ENCODE results near the gene AOC1. TPM values are rescaled to one million over a fixed set of nuclear protein-coding genes. Genes with fewer than 3 reads are reported as not detected.

Gene AOC1
- total RNA-seq, 1 donor from 2014 or later = not detected

- no peak overlapping the region for H3K27ac Mint-ChIP-seq (ENCODE audit: unreplicated experiment)
- peaks cover 3% of the 10 kb centered on the region for H3K9me3 Mint-ChIP-seq
Observed at GRCh38 chr7:150835702-150836280, 16.5 kb upstream of the AOC1 start.

GRCh38 chr7:150838965-150839650, 13.2 kb upstream of the AOC1 start:
- H3K36me3 Mint-ChIP-seq (ENCODE audit: low read depth) = no peaks in the 10 kb centered on the region
- H3K9me3 Mint-ChIP-seq = no peaks in the 10 kb centered on the region
- H3K4me3 Mint-ChIP-seq = no peak overlapping the region
- no peak for DNase-seq (ENCODE audit: low read depth, low spot score)
- H3K4me1 Mint-ChIP-seq = no peaks in the 10 kb centered on the region
- no peaks in the 10 kb centered on the region for H3K27me3 Mint-ChIP-seq (ENCODE audit: low read depth)
- no peak overlapping the region for H3K27ac Mint-ChIP-seq (ENCODE audit: unreplicated experiment)
- no peak for TF ChIP-seq CTCF (conservative IDR thresholded peaks at IDR 0.05)

More at GRCh38 chr7:150835702-150836280, 16.5 kb upstream of the AOC1 start:
- Mint-ChIP-seq H3K4me1 (peaks cover 13% of the 10 kb centered on the region), H3K36me3 (ENCODE audit: low read depth) (no peaks in the 10 kb centered on the region), H3K27me3 (ENCODE audit: low read depth) (no peaks in the 10 kb centered on the region), H3K4me3 (no peak overlapping the region)
- DNase-seq (ENCODE audit: low read depth, low spot score) = no peak
- TF ChIP-seq CTCF (conservative IDR thresholded peaks at IDR 0.05) = no peak

- H3K4me1 Mint-ChIP-seq = no peaks in the 10 kb centered on the region
- H3K9me3 Mint-ChIP-seq = no peaks in the 10 kb centered on the region
- no peak overlapping the region for H3K4me3 Mint-ChIP-seq
- no peak for DNase-seq (ENCODE audit: low read depth, low spot score)
- TF ChIP-seq CTCF (conservative IDR thresholded peaks at IDR 0.05) = no peak
- no peak overlapping the region for H3K27ac Mint-ChIP-seq (ENCODE audit: unreplicated experiment)
- no peaks in the 10 kb centered on the region for H3K27me3 Mint-ChIP-seq (ENCODE audit: low read depth)
- no peaks in the 10 kb centered on the region for H3K36me3 Mint-ChIP-seq (ENCODE audit: low read depth)
Observed at GRCh38 chr7:150842018-150842417, 10.3 kb upstream of the AOC1 start.

GRCh38 chr7:150842716-150843115, 9.6 kb upstream of the AOC1 start:
- Mint-ChIP-seq H3K27ac (ENCODE audit: unreplicated experiment) (no peak overlapping the region), H3K4me3 (no peak overlapping the region), H3K9me3 (no peaks in the 10 kb centered on the region), H3K36me3 (ENCODE audit: low read depth) (no peaks in the 10 kb centered on the region), H3K27me3 (ENCODE audit: low read depth) (no peaks in the 10 kb centered on the region), H3K4me1 (no peaks in the 10 kb centered on the region)
- TF ChIP-seq CTCF (conservative IDR thresholded peaks at IDR 0.05) = no peak
- no peak for DNase-seq (ENCODE audit: low read depth, low spot score)

GRCh38 chr7:150845421-150845861, 6.9 kb upstream of the AOC1 start:
- Mint-ChIP-seq H3K4me1 (no peaks in the 10 kb centered on the region), H3K9me3 (no peaks in the 10 kb centered on the region), H3K27ac (ENCODE audit: unreplicated experiment) (no peak overlapping the region), H3K4me3 (no peak overlapping the region), H3K36me3 (ENCODE audit: low read depth) (no peaks in the 10 kb centered on the region), H3K27me3 (ENCODE audit: low read depth) (peaks cover 2% of the 10 kb centered on the region)
- DNase-seq (ENCODE audit: low read depth, low spot score) = no peak
- no peak for TF ChIP-seq CTCF (conservative IDR thresholded peaks at IDR 0.05)

Measured in neural crest cell (in vitro differentiated cells).